Keratinocyte (primary cell): ENCODE measurements around the gene BCORL1. TPM values are rescaled to one million over a fixed set of nuclear protein-coding genes. Genes with fewer than 3 reads are reported as not detected.
A peak's percentile ranks its signal among the peaks of the same experiment; 100 is the strongest.

ENCODE experiments used
- DNase-seq: peaks from one replicate; pipeline ENCODE4 v3.0.0-alpha.2; 2011; ENCODE audit warnings: low read depth, missing footprints, low spot score
- FAIRE-seq: peaks from 2 replicates; lab custom pipeline; 2011; peaks lifted over from hg19 to GRCh38; lab: Jason Lieb, UNC
- H2AFZ ChIP-seq: 2 replicates; pipeline ENCODE4 v1.6.0; 2012; ENCODE audit warnings: low read length, control low read depth, inconsistent platforms; ENCODE audit not compliant: control insufficient read depth
- H3K27ac ChIP-seq: 2 replicates; pipeline ENCODE4 v1.5.1; 2011; ENCODE audit warnings: low read length; ENCODE audit not compliant: control insufficient read depth, insufficient read depth
- H3K27me3 ChIP-seq: 3 replicates; pipeline ENCODE4 v1.6.0; 2011; ENCODE audit warnings: low read length; ENCODE audit not compliant: control insufficient read depth, insufficient read depth; ENCODE audit errors: extremely low read depth
- H3K36me3 ChIP-seq, 2 experiments: 2 replicates in 1 of 2; 3 replicates in 1 of 2; pipeline ENCODE4 v1.5.1; 2011; ENCODE audit warnings: low read length in 2 of 2, mild to moderate bottlenecking in 1 of 2; ENCODE audit not compliant: control insufficient read depth in 2 of 2, insufficient read depth in 2 of 2; ENCODE audit errors: extremely low read depth in 1 of 2
- H3K4me1 ChIP-seq: 3 replicates; pipeline ENCODE4 v1.5.1; 2011; ENCODE audit warnings: low read length; ENCODE audit not compliant: control insufficient read depth, insufficient read depth; ENCODE audit errors: extremely low read depth
- H3K4me2 ChIP-seq: 3 replicates; pipeline ENCODE4 v1.6.0; 2011; ENCODE audit warnings: low read depth, low read length; ENCODE audit not compliant: control insufficient read depth, insufficient read depth; ENCODE audit errors: extremely low read depth
- H3K4me3 ChIP-seq, 3 experiments: fragments of 200-600 bp in 1 of 3; sonication (generic) in 1 of 3; 2 replicates in 2 of 3; 3 replicates in 1 of 3; pipeline ENCODE4 v1.5.1; 2011 to 2016; ENCODE audit warnings: low read length in 3 of 3, mild to moderate bottlenecking in 3 of 3, control low read depth in 2 of 3, inconsistent platforms in 1 of 3, low read depth in 1 of 3, mixed read lengths in 1 of 3, mixed run types in 1 of 3, moderate library complexity in 1 of 3; ENCODE audit not compliant: control insufficient read depth in 2 of 3, insufficient read depth in 2 of 3; ENCODE audit errors: extremely low read depth in 1 of 3
- H3K79me2 ChIP-seq: 2 replicates; pipeline ENCODE4 v1.6.0; 2012; ENCODE audit warnings: low read length; ENCODE audit not compliant: control insufficient read depth, insufficient read depth
- H3K9ac ChIP-seq: 3 replicates; pipeline ENCODE4 v1.6.0; 2011; ENCODE audit warnings: low read length; ENCODE audit not compliant: control insufficient read depth, insufficient read depth; ENCODE audit errors: extremely low read depth
- H3K9me1 ChIP-seq: 3 replicates; pipeline ENCODE4 v1.6.0; 2011; ENCODE audit warnings: low read length; ENCODE audit not compliant: control insufficient read depth, insufficient read depth; ENCODE audit errors: extremely low read depth
- H3K9me3 ChIP-seq: 2 replicates; pipeline ENCODE4 v1.5.1; 2012; ENCODE audit warnings: low read depth, low read length; ENCODE audit not compliant: control insufficient read depth
- H4K20me1 ChIP-seq: 3 replicates; pipeline ENCODE4 v1.6.0; 2011; ENCODE audit warnings: low read length; ENCODE audit not compliant: control insufficient read depth, insufficient read depth; ENCODE audit errors: extremely low read depth
- CTCF ChIP-seq, 3 experiments: IDR thresholded peaks in 1 of 3; conservative IDR thresholded peaks in 1 of 3; optimal IDR thresholded peaks in 1 of 3; 2 replicates in 2 of 3; 3 replicates in 1 of 3; pipeline versions ENCODE3 to v1.5.1; 2011; ENCODE audit warnings: low read length in 3 of 3, mild to moderate bottlenecking in 3 of 3, moderate library complexity in 2 of 3, control low read depth in 1 of 3, inconsistent platforms in 1 of 3; ENCODE audit not compliant: insufficient read depth in 2 of 3; ENCODE audit errors: extremely low read depth in 1 of 3
- EZH2 ChIP-seq: IDR thresholded peaks from one replicate; pipeline ENCODE4 v1.6.1; 2012; ENCODE audit warnings: inconsistent platforms, mild to moderate bottlenecking, low read length, moderate library complexity
- dilution Hi-C: fragments of 300-500 bp; cut with MboI; formaldehyde crosslinking; loops from one replicate; pipeline ENCODE4 v1.7.0; 2020; ENCODE audit warnings: low sequenced_read_pairs; ENCODE audit not compliant: extremely low pct_ligation_motif_present
- polyA plus RNA-seq, 5 experiments: library from polyadenylated mRNA; depleted of rRNA in 3 of 5; stranded (reverse) in 3 of 5; stranded (forward) in 1 of 5; unstranded in 1 of 5; fragments of >200 nt; gene quantifications; 1 replicate in 1 of 5; 2 replicates in 3 of 5; 3 replicates in 1 of 5; pipeline versions ENCODE4 v1.2.1 to v1.2.3, GENCODE V29; 2011 to 2012; ENCODE audit warnings: missing spikeins in 2 of 5, low read depth in 1 of 5, low replicate concordance in 1 of 5

BCORL1 gene
- polyA plus RNA-seq, 1 donor (not counting 4 experiments of a cell fraction or from before 2014, with no cell fraction given), result 0.54 TPM

- TF ChIP-seq CTCF (optimal IDR thresholded peaks at IDR 0.05 in 1 of 3, IDR thresholded peaks at IDR 0.05 in 1 of 3, conservative IDR thresholded peaks at IDR 0.05 in 1 of 3; ENCODE audit: extremely low read depth in 1 of 3, insufficient read depth in 2 of 3, low read length in 3 of 3) (no peak), EZH2 (no peak)
- Histone ChIP-seq H3K36me3 (no peaks in the 10 kb centered on the region), H3K27ac (no peak overlapping the region), H3K4me1 (peaks cover 19% of the 10 kb centered on the region), H3K79me2 (no peaks in the 10 kb centered on the region), H3K27me3 (peaks cover 3% of the 10 kb centered on the region), H3K4me2 (peak overlapping the region; percentile 47), H2AFZ (no peak overlapping the region), H4K20me1 (no peaks in the 10 kb centered on the region), H3K9me1 (no peaks in the 10 kb centered on the region), H3K4me3 (no peak overlapping the region), H3K9me3 (no peaks in the 10 kb centered on the region), H3K9ac (no peak overlapping the region)
- DNase-seq (no peak), FAIRE-seq (no peak)
- dilution Hi-C loops, result no loop called here
These were observed 25.7 kb upstream of the BCORL1 start for GRCh38 chrX:129956765-129957164.

GRCh38 chrX:129957241-129958082 is 25.0 kb upstream of the BCORL1 start:
- Histone ChIP-seq H3K36me3 (no peaks in the 10 kb centered on the region), H3K4me2 (peak overlapping the region; percentile 37), H3K9me3 (no peaks in the 10 kb centered on the region), H3K9ac (no peak overlapping the region), H4K20me1 (no peaks in the 10 kb centered on the region), H3K9me1 (no peaks in the 10 kb centered on the region), H2AFZ (peak overlapping the region; percentile 42), H3K4me1 (peaks cover 20% of the 10 kb centered on the region), H3K27ac (no peak overlapping the region), H3K27me3 (peaks cover 3% of the 10 kb centered on the region), H3K4me3 (peak overlapping the region in 1 of 3 experiments; percentile 7), H3K79me2 (no peaks in the 10 kb centered on the region)
- DNase-seq, result no peak
- no peak for FAIRE-seq
- dilution Hi-C loops, result no loop called here
- TF ChIP-seq EZH2, result no peak
- no peak for TF ChIP-seq CTCF (optimal IDR thresholded peaks at IDR 0.05 in 1 of 3, IDR thresholded peaks at IDR 0.05 in 1 of 3, conservative IDR thresholded peaks at IDR 0.05 in 1 of 3; ENCODE audit: extremely low read depth in 1 of 3, insufficient read depth in 2 of 3, low read length in 3 of 3)
